Measurements from ENCODE around the gene METTL16. TPM values are rescaled to one million over a fixed set of nuclear protein-coding genes. Genes with fewer than 3 reads are reported as not detected.
A peak's percentile ranks its signal among the peaks of the same experiment; 100 is the strongest.

The METTL16 gene
- total RNA-seq, 2 experiments from 2014 or later, result 27.8 to 29.9 TPM

DNA sequence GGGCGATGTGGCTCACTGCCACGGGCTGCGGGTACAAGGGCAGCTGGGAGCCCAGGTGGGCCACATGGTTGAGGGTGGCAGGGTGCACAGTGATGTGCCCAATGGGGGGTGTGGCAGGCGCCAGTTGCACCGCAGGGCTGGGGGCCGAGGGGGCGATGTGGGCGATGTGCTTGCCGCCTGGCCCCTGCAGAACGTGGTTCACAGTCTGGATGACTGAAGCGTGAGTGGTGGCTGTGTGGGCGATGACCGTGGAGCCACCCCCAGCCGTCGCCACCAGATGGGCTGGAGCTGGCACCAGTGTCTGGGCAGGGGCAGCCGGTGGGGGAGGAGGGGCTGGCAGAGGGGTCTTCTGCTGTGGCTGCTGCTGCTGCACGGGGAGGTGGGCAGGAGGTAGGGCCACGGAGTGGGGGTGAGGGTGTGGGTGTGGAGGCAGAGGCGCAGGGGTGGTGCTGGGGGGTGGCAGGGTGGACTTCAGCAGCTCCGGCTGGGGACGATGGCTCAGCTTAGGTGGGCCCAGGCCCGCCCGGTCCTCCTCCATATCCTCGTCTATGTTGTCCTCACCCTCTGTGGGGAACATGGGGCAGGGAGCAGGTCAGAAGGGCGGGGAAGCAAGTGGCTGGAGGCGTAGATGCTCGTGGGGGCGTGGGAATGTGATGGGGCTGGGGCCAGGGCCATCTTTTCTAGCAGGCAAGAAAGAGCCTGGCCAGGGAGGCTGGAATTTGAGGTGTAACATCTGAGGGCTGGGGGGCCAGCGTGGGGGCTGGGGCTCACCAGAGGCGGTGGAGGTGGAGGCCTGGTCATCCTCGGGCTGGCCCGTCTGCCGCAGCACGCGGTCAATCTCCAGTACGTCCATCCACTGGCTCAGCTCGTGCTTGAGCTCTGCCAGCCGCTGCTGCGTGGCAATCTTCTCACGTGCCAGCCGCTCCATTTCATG, 124.3 kb downstream of the METTL16 start:
- Mint-ChIP-seq H3K4me3 (no peak overlapping the region), H3K4me1 (peaks cover 43% of the 10 kb centered on the region), H3K9me3 (no peaks in the 10 kb centered on the region), H3K27me3 (no peaks in the 10 kb centered on the region), H3K27ac (no peak overlapping the region), H3K36me3 (ENCODE audit: low read depth) (peaks cover 12% of the 10 kb centered on the region)
- POLR2A ChIA-PET, result no interaction called here
- DNase-seq, result no peak
- CTCF ChIA-PET, result interaction anchor here (1.3 to 7.2 kb wide), 3 partner anchors 21 to 29 kb away, joined by 4 to 131 read pairs (median 8); no protein-coding TSS in a partner anchor

DNA sequence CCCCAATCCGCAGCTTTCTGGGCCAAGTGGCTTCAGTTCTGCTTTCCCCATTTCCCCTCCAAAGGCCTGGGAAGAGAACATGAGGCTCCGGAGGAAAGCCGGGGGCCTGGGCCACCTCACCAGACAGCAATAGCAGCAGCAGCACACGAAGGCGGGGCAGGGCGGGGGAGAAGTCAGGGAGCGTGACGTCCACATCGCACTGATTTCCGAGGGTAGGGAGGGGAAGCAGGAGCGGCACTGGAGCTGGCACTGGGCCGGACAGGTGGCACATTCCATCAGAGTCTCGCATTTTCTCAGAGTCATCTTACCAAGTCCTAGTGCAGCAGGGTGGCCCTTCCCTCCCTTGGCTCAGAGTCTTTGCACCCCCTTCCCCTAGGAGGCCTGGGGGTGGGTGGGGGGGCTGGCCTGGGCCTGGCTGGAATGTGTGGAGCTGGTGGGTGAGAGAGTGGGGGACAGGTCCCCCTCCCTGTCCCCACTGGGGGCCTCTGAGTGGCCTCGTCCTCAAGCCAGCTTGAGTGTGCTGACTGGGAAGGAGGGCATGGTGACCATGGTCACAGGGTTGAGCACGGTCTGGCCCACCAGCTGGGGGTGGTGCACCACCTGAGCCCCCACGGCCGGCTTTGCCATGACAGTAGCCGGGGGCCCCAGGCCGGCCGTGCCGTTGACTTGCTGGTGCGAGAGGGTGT, 125.1 kb downstream of the METTL16 start:
- ChIA-PET POLR2A (no interaction called here), CTCF (interaction anchor here (1.3 to 7.2 kb wide), 2 partner anchors 21 to 30 kb away, joined by 4 to 131 read pairs; no protein-coding TSS in a partner anchor)
- DNase-seq, result no peak
- Mint-ChIP-seq H3K4me3 (no peak overlapping the region), H3K9me3 (no peaks in the 10 kb centered on the region), H3K27me3 (no peaks in the 10 kb centered on the region), H3K4me1 (peaks cover 35% of the 10 kb centered on the region), H3K27ac (no peak overlapping the region), H3K36me3 (ENCODE audit: low read depth) (peaks cover 6% of the 10 kb centered on the region)

GRCh38 chr17:2385240-2386210, 126.2 kb downstream of the METTL16 start:
- H3K36me3 Mint-ChIP-seq (ENCODE audit: low read depth), result peaks cover 3% of the 10 kb centered on the region
- H3K4me1 Mint-ChIP-seq, result peaks cover 27% of the 10 kb centered on the region
- H3K27ac Mint-ChIP-seq, result no peak overlapping the region
- ChIA-PET POLR2A (interaction anchor here (0.7 kb wide), 1 partner anchor 483 kb away, joined by 3 read pairs; no protein-coding TSS in a partner anchor), CTCF (interaction anchor here (0.7 to 7.2 kb wide), 4 partner anchors 22 to 38 kb away, joined by 3 to 131 read pairs (median 4); no protein-coding TSS in a partner anchor)
- no peak for DNase-seq
- H3K4me3 Mint-ChIP-seq, result no peak overlapping the region
- no peaks in the 10 kb centered on the region for H3K9me3 Mint-ChIP-seq
- no peaks in the 10 kb centered on the region for H3K27me3 Mint-ChIP-seq

DNA sequence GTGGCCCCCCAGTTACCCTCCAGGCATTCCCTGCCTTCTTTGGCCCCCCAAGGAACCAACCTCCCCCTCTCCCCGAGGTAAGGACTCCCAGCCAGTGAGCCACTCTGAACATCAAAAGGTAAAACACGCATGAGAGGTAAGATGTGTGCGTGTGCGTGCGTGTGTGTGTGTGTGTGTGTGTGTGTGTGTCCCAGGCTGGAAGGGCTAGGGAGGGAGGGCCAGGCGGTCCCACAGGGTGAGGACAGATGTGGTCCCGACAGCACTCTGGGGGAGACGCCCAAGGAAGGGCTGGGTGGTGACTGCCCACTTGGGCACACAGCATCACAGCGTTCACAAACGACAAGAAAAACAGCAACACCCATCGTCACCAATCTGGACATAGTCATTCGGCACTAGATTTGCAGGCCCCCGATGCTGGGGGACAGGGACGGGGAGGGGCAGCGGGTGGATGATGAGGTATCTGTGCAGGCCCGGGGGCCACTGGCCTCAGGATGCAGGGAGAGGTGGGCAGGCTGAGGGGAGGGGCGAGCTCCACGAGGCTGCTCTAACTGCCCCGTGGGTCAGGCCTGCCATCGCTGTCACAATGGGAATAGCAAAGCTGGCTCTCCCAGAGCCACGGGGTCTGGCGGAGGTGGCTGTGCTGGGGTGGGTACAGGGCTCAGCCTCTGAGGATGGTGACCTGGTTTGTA, 127.1 kb downstream of the METTL16 start:
- Mint-ChIP-seq H3K27me3 (no peaks in the 10 kb centered on the region), H3K4me3 (no peak overlapping the region), H3K4me1 (peaks cover 18% of the 10 kb centered on the region), H3K27ac (no peak overlapping the region), H3K9me3 (no peaks in the 10 kb centered on the region), H3K36me3 (ENCODE audit: low read depth) (no peaks in the 10 kb centered on the region)
- DNase-seq, result no peak
- POLR2A ChIA-PET, result no interaction called here
- CTCF ChIA-PET, result interaction anchor here (0.7 to 7.2 kb wide), 3 partner anchors 24 to 39 kb away, joined by 3 to 131 read pairs (median 3); no protein-coding TSS in a partner anchor

DNA sequence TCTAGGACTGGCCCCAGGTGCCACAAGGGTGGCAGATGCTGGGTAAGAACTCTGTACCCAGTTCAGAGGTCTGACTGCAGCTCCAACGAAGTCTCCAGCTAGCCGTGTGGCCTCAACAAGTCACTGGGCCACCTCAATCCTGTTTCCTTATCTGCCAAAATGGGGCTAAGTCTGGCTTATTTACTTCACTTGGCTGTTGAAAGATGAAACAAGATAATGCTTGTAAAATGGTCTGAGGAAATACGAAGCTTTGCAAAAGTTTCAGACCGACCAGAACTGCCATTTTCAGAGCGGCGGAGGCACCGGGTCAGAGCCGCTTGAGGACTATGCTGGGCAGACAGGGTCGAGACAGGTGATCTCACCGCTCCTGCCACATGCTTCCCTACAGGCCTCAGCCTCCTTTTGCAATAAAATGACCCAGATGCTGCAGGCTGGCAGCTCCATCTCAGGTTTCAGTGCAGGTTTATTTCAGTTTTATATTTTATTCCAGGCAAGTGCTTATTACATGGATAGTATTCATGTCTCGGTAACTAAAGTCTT, 128.0 kb downstream of the METTL16 start:
- Mint-ChIP-seq H3K36me3 (ENCODE audit: low read depth) (no peaks in the 10 kb centered on the region), H3K27me3 (no peaks in the 10 kb centered on the region), H3K4me3 (no peak overlapping the region), H3K4me1 (peaks cover 10% of the 10 kb centered on the region), H3K9me3 (no peaks in the 10 kb centered on the region), H3K27ac (peak overlapping the region; percentile 9)
- no peak for DNase-seq
- ChIA-PET POLR2A (interaction anchor here (0.8 to 2.2 kb wide), 2 partner anchors 18 to 32 kb away, joined by 6 to 10 read pairs; no protein-coding TSS in a partner anchor), CTCF (interaction anchor here (0.5 to 7.2 kb wide), 12 partner anchors 8 to 247 kb away, joined by 3 to 131 read pairs (median 15); no protein-coding TSS in a partner anchor)

- ChIA-PET CTCF (interaction anchor here (0.5 to 7.2 kb wide), 11 partner anchors 11 to 328 kb away, joined by 3 to 131 read pairs (median 7); partner anchors contain the start of gene TSR1), POLR2A (no interaction called here)
- H3K4me1 Mint-ChIP-seq, result peaks cover 5% of the 10 kb centered on the region
- no peak for DNase-seq
- H3K36me3 Mint-ChIP-seq (ENCODE audit: low read depth), result no peaks in the 10 kb centered on the region
- no peaks in the 10 kb centered on the region for H3K9me3 Mint-ChIP-seq
- peak overlapping the region; percentile 36 for H3K27ac Mint-ChIP-seq
- H3K4me3 Mint-ChIP-seq, result no peak overlapping the region
- no peaks in the 10 kb centered on the region for H3K27me3 Mint-ChIP-seq
Measured at GRCh38 chr17:2380950-2381649, 130.6 kb downstream of the METTL16 start.

- no peaks in the 10 kb centered on the region for H3K36me3 Mint-ChIP-seq (ENCODE audit: low read depth)
- H3K4me3 Mint-ChIP-seq, result no peak overlapping the region
- no peak for DNase-seq
- POLR2A ChIA-PET, result no interaction called here
- H3K27me3 Mint-ChIP-seq, result no peaks in the 10 kb centered on the region
- no peaks in the 10 kb centered on the region for H3K9me3 Mint-ChIP-seq
- CTCF ChIA-PET, result interaction anchor here (1.1 to 7.2 kb wide), 3 partner anchors 11 to 36 kb away, joined by 3 to 131 read pairs (median 7); no protein-coding TSS in a partner anchor
- no peak overlapping the region for H3K27ac Mint-ChIP-seq
- H3K4me1 Mint-ChIP-seq, result peaks cover 5% of the 10 kb centered on the region
Measured at GRCh38 chr17:2380226-2380922, 131.3 kb downstream of the METTL16 start.

GRCh38 chr17:2379489-2380225, 132.0 kb downstream of the METTL16 start:
- ChIA-PET POLR2A (no interaction called here), CTCF (interaction anchor here (1.5 to 7.2 kb wide), 2 partner anchors 13 to 37 kb away, joined by 3 to 131 read pairs; no protein-coding TSS in a partner anchor)
- Mint-ChIP-seq H3K27me3 (no peaks in the 10 kb centered on the region), H3K36me3 (ENCODE audit: low read depth) (no peaks in the 10 kb centered on the region), H3K4me1 (peaks cover 5% of the 10 kb centered on the region), H3K4me3 (no peak overlapping the region), H3K27ac (no peak overlapping the region), H3K9me3 (no peaks in the 10 kb centered on the region)
- no peak for DNase-seq

GRCh38 chr17:2378905-2379304, 132.8 kb downstream of the METTL16 start:
- no peaks in the 10 kb centered on the region for H3K27me3 Mint-ChIP-seq
- no peaks in the 10 kb centered on the region for H3K9me3 Mint-ChIP-seq
- H3K36me3 Mint-ChIP-seq (ENCODE audit: low read depth), result no peaks in the 10 kb centered on the region
- H3K4me3 Mint-ChIP-seq, result no peak overlapping the region
- ChIA-PET CTCF (interaction anchor here (1.0 kb wide), 1 partner anchor 26 kb away, joined by 3 read pairs; no protein-coding TSS in a partner anchor), POLR2A (no interaction called here)
- peaks cover 5% of the 10 kb centered on the region for H3K4me1 Mint-ChIP-seq
- H3K27ac Mint-ChIP-seq, result no peak overlapping the region
- DNase-seq, result no peak

DNA sequence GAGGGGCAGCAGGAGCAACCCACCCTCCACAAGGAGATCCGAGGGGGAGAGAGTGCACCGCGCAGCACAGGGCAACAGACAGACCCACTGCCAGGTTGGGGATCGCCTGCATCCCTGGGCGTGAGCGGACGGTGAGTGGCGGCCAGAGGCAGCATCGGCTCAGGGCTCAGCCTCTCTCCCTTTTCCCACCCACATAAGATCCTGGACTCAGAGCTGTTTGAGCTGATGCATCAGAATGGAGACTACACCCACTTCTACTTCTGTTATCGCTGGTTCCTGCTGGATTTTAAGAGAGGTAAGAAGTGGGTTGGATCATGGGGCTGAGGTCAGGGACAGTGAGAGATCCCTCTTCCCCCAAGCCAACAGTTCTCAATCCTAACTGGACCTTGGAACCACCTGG, 134.0 kb downstream of the METTL16 start:
- DNase-seq, result no peak
- no peak overlapping the region for H3K4me3 Mint-ChIP-seq
- peaks cover 1% of the 10 kb centered on the region for H3K36me3 Mint-ChIP-seq (ENCODE audit: low read depth)
- H3K27me3 Mint-ChIP-seq, result no peaks in the 10 kb centered on the region
- H3K9me3 Mint-ChIP-seq, result no peaks in the 10 kb centered on the region
- H3K27ac Mint-ChIP-seq, result no peak overlapping the region
- H3K4me1 Mint-ChIP-seq, result peaks cover 2% of the 10 kb centered on the region
- ChIA-PET POLR2A (no interaction called here), CTCF (interaction anchor here (1.5 kb wide), 1 partner anchor 39 kb away, joined by 3 read pairs; no protein-coding TSS in a partner anchor)
